Measurements from ENCODE around the gene COPRS. TPM values are rescaled to one million over a fixed set of nuclear protein-coding genes. Genes with fewer than 3 reads are reported as not detected.
A peak's percentile ranks its signal among the peaks of the same experiment; 100 is the strongest.

The COPRS gene
- total and polyA plus RNA-seq, 2 of the 4 experiments (the other 2 are of a cell fraction), result 95.3 to 123 TPM

GRCh38 chr17:31802502-31802901 lies 56.5 kb downstream of the COPRS start:
- H3K79me1 ChIP-seq (ENCODE audit: low read depth in 1 of 2, low read length in 2 of 2), result no peaks in the 10 kb centered on the region

More at GRCh38 chr17:31802502-31802901, 56.5 kb downstream of the COPRS start:
- H2AK9ac ChIP-seq (replicated peaks; ENCODE audit: low read depth, low read length, poor library complexity), result no peak overlapping the region
- no peak overlapping the region for H3K56ac ChIP-seq (ENCODE audit: extremely low read depth, insufficient read depth, low read length)
- no peak overlapping the region for H4K8ac ChIP-seq (ENCODE audit: low read depth in 2 of 2, low read length in 2 of 2)
- ChIA-PET CTCF (no interaction called here), POLR2A (ENCODE audit: unreplicated experiment) (interaction anchor here (0.6 kb wide), 1 partner anchor 12 kb away, joined by 12 read pairs; no protein-coding TSS in a partner anchor)
- WGBS, 2 experiments (ENCODE audit: extremely low coverage in 2 of 2, insufficient read length in 1 of 2), result 94% methylated on average over 2 of the region's 2 CpGs; no CpG with 5 or more reads in 1 of the 2 experiments
- no peaks in the 10 kb centered on the region for H3K27me3 ChIP-seq (ENCODE audit: control insufficient read depth, insufficient read depth, low read length)
- H3K4ac ChIP-seq (ENCODE audit: low read depth, low read length), result no peak overlapping the region
- H2BK120ac ChIP-seq (ENCODE audit: low read depth, low read length), result no peak overlapping the region
- no peak overlapping the region for H3K14ac ChIP-seq (replicated peaks; ENCODE audit: low read depth, low read length)
- dilution Hi-C loops (cut with HindIII; ENCODE audit: low sequenced_read_pairs, unreplicated experiment) (no loop called here), intact Hi-C loops (cut with micrococcal nuclease) (no loop called here), in situ Hi-C loops (cut with MboI; ENCODE audit: low sequenced_read_pairs) (no loop called here)
- ATAC-seq (ENCODE audit: low read depth) (no peak), DNase-seq (no peak)
- peak overlapping the region; percentile 61 for H2AFZ ChIP-seq (replicated peaks; ENCODE audit: low read length, poor library complexity)
- no peaks in the 10 kb centered on the region for H3K36me3 ChIP-seq (ENCODE audit: control insufficient read depth, insufficient read depth, low read length)
- no peaks in the 10 kb centered on the region for H3K4me1 ChIP-seq (ENCODE audit: control insufficient read depth, insufficient read depth, low read length)
- no peaks in the 10 kb centered on the region; the same call in 1 of the 2 replicates for H3K9me1 ChIP-seq (ENCODE audit: insufficient read depth, low read length)
- no peak overlapping the region for H3K4me3 ChIP-seq (ENCODE audit: insufficient read depth, low read depth, low read length)
- H2BK20ac ChIP-seq (ENCODE audit: low read depth, low read length), result no peak overlapping the region
- H3K23ac ChIP-seq (ENCODE audit: low read depth, low read length), result no peak overlapping the region
- 0 out of 2 replicates have a peak overlapping the region, but pooled peaks have one; percentile 4 for H2AK5ac ChIP-seq (ENCODE audit: low read depth, low read length)
- H3K9ac ChIP-seq (ENCODE audit: low read depth, low read length), result no peak overlapping the region
- H4K5ac ChIP-seq (ENCODE audit: low read depth, low read length), result no peak overlapping the region
- no peak overlapping the region for H2BK5ac ChIP-seq (ENCODE audit: low read depth, low read length, poor library complexity, severe bottlenecking)
- no peak overlapping the region for H3K27ac ChIP-seq (ENCODE audit: insufficient read depth, low read length)
- H4K20me1 ChIP-seq (ENCODE audit: insufficient read depth, low read length), result no peaks in the 10 kb centered on the region
- H3K4me2 ChIP-seq (ENCODE audit: low read depth, low read length), result no peak overlapping the region
- no peak overlapping the region for H3K18ac ChIP-seq (ENCODE audit: low read depth, low read length)
- H2BK15ac ChIP-seq (ENCODE audit: low read depth, low read length), result no peak overlapping the region; the same call in 2 of the 3 replicates
- no peak for TF ChIP-seq MAZ (IDR thresholded peaks at IDR 0.05; ENCODE audit: borderline replicate concordance, low read depth, low read length)
- TF ChIP-seq RAD21 (IDR thresholded peaks at IDR 0.05; ENCODE audit: low read length), result no peak
- no peak for TF ChIP-seq FOS (IDR thresholded peaks at IDR 0.05; ENCODE audit: low read depth, low read length)
- no peak for TF ChIP-seq CHD1 (IDR thresholded peaks at IDR 0.05; ENCODE audit: low read depth, low read length)
- no peak for TF ChIP-seq MAFK (IDR thresholded peaks at IDR 0.05; ENCODE audit: low read depth, low read length)
- TF ChIP-seq MXI1 (IDR thresholded peaks at IDR 0.05; ENCODE audit: borderline replicate concordance, low read depth, low read length), result no peak
- TF ChIP-seq BHLHE40 (IDR thresholded peaks at IDR 0.05; ENCODE audit: low read depth, low read length), result no peak
- no peak for TF ChIP-seq POLR2A (IDR thresholded peaks at IDR 0.05; ENCODE audit: low read depth, low read length)
- no peak for TF ChIP-seq NFE2L2 (IDR thresholded peaks at IDR 0.05; ENCODE audit: low read depth, low read length)
- no peak for TF ChIP-seq SMC3 (IDR thresholded peaks at IDR 0.05; ENCODE audit: low read depth, low read length)
- no peak for TF ChIP-seq CTCF (conservative IDR thresholded peaks at IDR 0.05; ENCODE audit: low read depth, low read length)
- TF ChIP-seq RFX5 (IDR thresholded peaks at IDR 0.05; ENCODE audit: low read depth, low read length), result no peak
- no peak for TF ChIP-seq USF2 (IDR thresholded peaks at IDR 0.05; ENCODE audit: low read depth, low read length)
- no peak for TF ChIP-seq RCOR1 (IDR thresholded peaks at IDR 0.05; ENCODE audit: insufficient replicate concordance, low read length)
- TF ChIP-seq CEBPB (IDR thresholded peaks at IDR 0.05; ENCODE audit: low read depth, low read length), result no peak
- TF ChIP-seq ELK1 (IDR thresholded peaks at IDR 0.05; ENCODE audit: borderline replicate concordance, low read depth, low read length), result no peak
- H4K91ac ChIP-seq (ENCODE audit: insufficient read depth, low read depth, low read length), result no peak overlapping the region
- no peaks in the 10 kb centered on the region for H3K9me3 ChIP-seq (ENCODE audit: control insufficient read depth, insufficient read depth, low read length)
- BruUV-seq (replicated peaks), result no TSS peak
